NCI-H2171 treated with DMSO at 0.1 percent for 48 hours (cell line): ENCODE results near the gene ZNF680.
"Not testable (repeated sequence)": the region's sequence is repeated elsewhere in the genome, so short reads cannot be mapped to it uniquely, and the experiment has no call there.

ENCODE experiments used
- DNase-seq: peaks from one replicate; lab custom pipeline; 2025; lab: John Stamatoyannopoulos, UW

The ZNF680 gene

GRCh38 chr7:64562626-64563278 is at the start of gene ZNF680:
Gene ZNF680, minus strand, starts transcription at chr7:64563071. Its CDS starts 117 bp downstream, at chr7:64562954.
- DNase-seq: peak; percentile 96

- no peak for DNase-seq
Measured at GRCh38 chr7:64612452-64612851, 49.6 kb upstream of the ZNF680 start.

GRCh38 chr7:64611717-64612116 is 48.8 kb upstream of the ZNF680 start:
- no peak for DNase-seq

- no peak for DNase-seq
Measured at GRCh38 chr7:64610997-64611396, 48.1 kb upstream of the ZNF680 start.

GRCh38 chr7:64608116-64608910 is 45.4 kb upstream of the ZNF680 start:
- DNase-seq: no peak

- no peak for DNase-seq
Measured at GRCh38 chr7:64606385-64606784, 43.5 kb upstream of the ZNF680 start.

- DNase-seq: no peak
Measured at GRCh38 chr7:64603271-64603670, 40.4 kb upstream of the ZNF680 start.

GRCh38 chr7:64602518-64602917 is 39.6 kb upstream of the ZNF680 start:
- no peak for DNase-seq

- DNase-seq: no peak
Measured at GRCh38 chr7:64602086-64602485, 39.2 kb upstream of the ZNF680 start.

- no peak for DNase-seq
Measured at GRCh38 chr7:64599359-64599758, 36.5 kb upstream of the ZNF680 start.

GRCh38 chr7:64590971-64591370 is 28.1 kb upstream of the ZNF680 start:
- DNase-seq: no peak

- DNase-seq: no peak
Measured at GRCh38 chr7:64581926-64582894, 19.3 kb upstream of the ZNF680 start.

- DNase-seq: no peak
Measured at GRCh38 chr7:64581391-64581790, 18.5 kb upstream of the ZNF680 start.

- no peak for DNase-seq
Measured at GRCh38 chr7:64574540-64575099, 11.7 kb upstream of the ZNF680 start.

GRCh38 chr7:64570284-64570605 is 7.4 kb upstream of the ZNF680 start:
- not testable (repeated sequence) for DNase-seq

GRCh38 chr7:64569372-64570283 is 6.8 kb upstream of the ZNF680 start:
- DNase-seq: peak; percentile 12

- DNase-seq: peak; percentile 42
Measured at GRCh38 chr7:64562256-64562625, 630 bp downstream of the ZNF680 start.

GRCh38 chr7:64559206-64559605 is 3.7 kb downstream of the ZNF680 start:
- no peak for DNase-seq

GRCh38 chr7:64558781-64559180 is 4.1 kb downstream of the ZNF680 start:
- DNase-seq: no peak

GRCh38 chr7:64558323-64558705 is 4.6 kb downstream of the ZNF680 start:
- DNase-seq: no peak
